Ammon's horn (tissue), 1 donor: Measurements from ENCODE around the gene SMIM7.
"Not testable (repeated sequence)": the region's sequence is repeated elsewhere in the genome, so short reads cannot be mapped to it uniquely, and the experiment has no call there.

Source experiments
- DNase-seq: peaks from one replicate; pipeline ENCODE4 v3.0.0-alpha.2; 2016; ENCODE audit warnings: low spot score

SMIM7 gene

GRCh38 chr19:16659832-16660708 lies at the start of gene SMIM7:
Gene SMIM7 (minus strand): TSS chr19:16660144. CDS start chr19:16660110, 34 bp downstream.
- DNase-seq: peak; percentile 99

- DNase-seq: no peak
These were observed 43.7 kb upstream of the SMIM7 start for GRCh38 chr19:16703677-16704076.

GRCh38 chr19:16702123-16702522 lies 42.2 kb upstream of the SMIM7 start:
- no peak for DNase-seq

- DNase-seq: no peak
These were observed 39.0 kb upstream of the SMIM7 start for GRCh38 chr19:16698914-16699313.

GRCh38 chr19:16688084-16688483 lies 28.1 kb upstream of the SMIM7 start:
- DNase-seq: no peak

GRCh38 chr19:16684216-16684615 lies 24.3 kb upstream of the SMIM7 start:
- no peak for DNase-seq

- no peak for DNase-seq
These were observed 22.6 kb upstream of the SMIM7 start for GRCh38 chr19:16682539-16682938.

- no peak for DNase-seq
These were observed 19.9 kb upstream of the SMIM7 start for GRCh38 chr19:16679811-16680210.

- DNase-seq: no peak
These were observed 18.6 kb upstream of the SMIM7 start for GRCh38 chr19:16678498-16678897.

GRCh38 chr19:16677055-16677454 lies 17.1 kb upstream of the SMIM7 start:
- no peak for DNase-seq

- DNase-seq: no peak
These were observed 16.3 kb upstream of the SMIM7 start for GRCh38 chr19:16676101-16676798.

GRCh38 chr19:16673839-16674238 lies 13.9 kb upstream of the SMIM7 start:
- DNase-seq: not testable (repeated sequence)

- DNase-seq: no peak
These were observed 13.3 kb upstream of the SMIM7 start for GRCh38 chr19:16673231-16673630.

GRCh38 chr19:16671652-16672274 lies 11.8 kb upstream of the SMIM7 start:
- no peak for DNase-seq

GRCh38 chr19:16670291-16670690 lies 10.3 kb upstream of the SMIM7 start:
- no peak for DNase-seq

GRCh38 chr19:16668702-16669101 lies 8.8 kb upstream of the SMIM7 start:
- DNase-seq: not testable (repeated sequence)

GRCh38 chr19:16668176-16668575 lies 8.2 kb upstream of the SMIM7 start:
- no peak for DNase-seq

- DNase-seq: peak; percentile 43
These were observed 1.6 kb upstream of the SMIM7 start for GRCh38 chr19:16661480-16662034.

GRCh38 chr19:16660763-16661479 lies 977 bp upstream of the SMIM7 start, which contains the start of gene TMEM38A:
Gene TMEM38A (plus strand): TSS chr19:16661139. CDS start chr19:16661218, 79 bp downstream.
- peak; percentile 27 for DNase-seq

GRCh38 chr19:16659464-16659831 lies 496 bp downstream of the SMIM7 start:
- DNase-seq: no peak

GRCh38 chr19:16657384-16657783 lies 2.6 kb downstream of the SMIM7 start:
- DNase-seq: peak; percentile 56

- no peak for DNase-seq
These were observed 4.2 kb downstream of the SMIM7 start for GRCh38 chr19:16655727-16656126.
